ENCODE measurements around the gene FAM107A.

The FAM107A gene

DNA sequence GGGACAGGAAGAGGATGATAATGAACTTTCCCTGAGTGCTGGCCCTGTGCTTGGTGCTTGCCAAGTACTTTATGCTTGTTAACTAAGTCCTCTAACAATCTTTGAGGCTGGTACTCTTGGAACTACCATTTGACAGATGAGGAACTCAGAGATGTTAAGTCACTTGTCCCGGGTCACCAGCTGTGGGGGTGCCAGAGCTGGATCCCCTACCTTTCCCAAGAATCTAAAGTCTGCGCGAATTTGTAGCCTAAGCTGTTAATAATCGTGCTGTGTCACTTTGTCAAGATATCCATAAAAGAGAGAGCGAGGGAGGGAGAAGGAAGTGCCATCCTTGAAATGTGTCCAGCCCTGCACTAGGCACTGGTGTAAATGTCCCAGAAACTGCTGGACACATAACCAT, 21.2 kb downstream of the FAM107A start:
- DNase-seq (ENCODE audit: low spot score): no peak
- H3K36me3 ChIP-seq (ENCODE audit: low read depth): no peaks in the 10 kb centered on the region
- no peak for ATAC-seq (ENCODE audit: low read depth)
- no peaks in the 10 kb centered on the region for H3K4me1 ChIP-seq (ENCODE audit: insufficient read depth, poor library complexity, severe bottlenecking)
- TF ChIP-seq CTCF (IDR thresholded peaks at IDR 0.05; ENCODE audit: poor library complexity, severe bottlenecking): no peak
- no peaks in the 10 kb centered on the region for H3K9me3 ChIP-seq (ENCODE audit: severe bottlenecking)
- H3K27ac ChIP-seq (ENCODE audit: poor library complexity, severe bottlenecking): no peak overlapping the region
- no peak overlapping the region for H3K4me3 ChIP-seq (ENCODE audit: severe bottlenecking)
- no peaks in the 10 kb centered on the region for H3K27me3 ChIP-seq (ENCODE audit: insufficient read depth, poor library complexity, severe bottlenecking)

DNA sequence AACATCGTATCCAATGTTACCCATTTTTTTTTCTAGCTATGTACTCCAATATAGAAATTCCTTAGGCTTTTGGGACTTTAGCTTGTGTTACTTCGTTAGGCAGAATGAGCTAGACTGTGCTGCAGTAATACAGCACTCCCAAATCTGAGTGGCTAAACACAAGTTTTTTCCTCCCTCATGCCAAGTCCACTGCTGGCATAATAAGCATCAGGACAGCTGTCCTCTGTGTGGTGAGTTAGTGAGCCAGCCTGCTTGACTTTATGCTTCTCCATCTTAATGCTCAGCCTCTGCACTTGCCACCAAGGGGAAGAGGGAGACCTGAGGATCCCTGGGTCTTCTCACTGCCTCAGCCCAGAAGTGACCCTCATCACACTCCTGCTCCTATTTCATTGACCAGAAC, 22.0 kb downstream of the FAM107A start:
- Histone ChIP-seq H3K36me3 (ENCODE audit: low read depth) (no peaks in the 10 kb centered on the region), H3K9me3 (ENCODE audit: severe bottlenecking) (no peaks in the 10 kb centered on the region), H3K27me3 (ENCODE audit: insufficient read depth, poor library complexity, severe bottlenecking) (no peaks in the 10 kb centered on the region), H3K4me1 (ENCODE audit: insufficient read depth, poor library complexity, severe bottlenecking) (no peaks in the 10 kb centered on the region), H3K27ac (ENCODE audit: poor library complexity, severe bottlenecking) (no peak overlapping the region), H3K4me3 (ENCODE audit: severe bottlenecking) (no peak overlapping the region)
- DNase-seq (ENCODE audit: low spot score) (no peak), ATAC-seq (ENCODE audit: low read depth) (no peak)
- no peak for TF ChIP-seq CTCF (IDR thresholded peaks at IDR 0.05; ENCODE audit: poor library complexity, severe bottlenecking)

DNA sequence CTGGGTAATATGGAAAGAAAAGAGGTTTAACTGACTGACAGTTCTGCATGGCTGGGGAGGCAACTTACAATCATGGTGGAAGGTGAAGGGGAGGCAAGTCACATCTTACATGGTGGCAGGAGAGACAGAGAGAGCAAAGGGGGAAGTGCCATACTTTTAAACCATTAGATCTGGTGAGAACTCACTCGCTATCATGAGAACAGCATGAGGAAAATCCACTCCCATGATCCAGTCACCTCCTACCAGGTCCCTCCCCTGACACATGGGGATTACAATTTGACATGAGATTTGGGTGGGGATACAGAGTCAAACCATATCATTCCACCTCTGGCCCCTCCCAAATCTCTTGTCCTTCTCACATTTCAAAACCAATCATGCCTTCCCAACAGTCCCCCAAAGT, 24.2 kb downstream of the FAM107A start:
- no peak for TF ChIP-seq CTCF (IDR thresholded peaks at IDR 0.05; ENCODE audit: poor library complexity, severe bottlenecking)
- no peaks in the 10 kb centered on the region for H3K4me1 ChIP-seq (ENCODE audit: insufficient read depth, poor library complexity, severe bottlenecking)
- DNase-seq (ENCODE audit: low spot score): no peak
- H3K9me3 ChIP-seq (ENCODE audit: severe bottlenecking): no peaks in the 10 kb centered on the region
- H3K36me3 ChIP-seq (ENCODE audit: low read depth): no peaks in the 10 kb centered on the region
- no peak overlapping the region for H3K27ac ChIP-seq (ENCODE audit: poor library complexity, severe bottlenecking)
- ATAC-seq (ENCODE audit: low read depth): no peak
- no peaks in the 10 kb centered on the region for H3K27me3 ChIP-seq (ENCODE audit: insufficient read depth, poor library complexity, severe bottlenecking)
- H3K4me3 ChIP-seq (ENCODE audit: severe bottlenecking): no peak overlapping the region

- Histone ChIP-seq H3K4me1 (ENCODE audit: insufficient read depth, poor library complexity, severe bottlenecking) (no peaks in the 10 kb centered on the region), H3K9me3 (ENCODE audit: severe bottlenecking) (no peaks in the 10 kb centered on the region), H3K36me3 (ENCODE audit: low read depth) (no peaks in the 10 kb centered on the region), H3K27ac (ENCODE audit: poor library complexity, severe bottlenecking) (no peak overlapping the region), H3K27me3 (ENCODE audit: insufficient read depth, poor library complexity, severe bottlenecking) (no peaks in the 10 kb centered on the region), H3K4me3 (ENCODE audit: severe bottlenecking) (no peak overlapping the region)
- TF ChIP-seq CTCF (IDR thresholded peaks at IDR 0.05; ENCODE audit: poor library complexity, severe bottlenecking): no peak
- ATAC-seq (ENCODE audit: low read depth) (no peak), DNase-seq (ENCODE audit: low spot score) (no peak)
Measured at GRCh38 chr3:58551636-58552180, 25.5 kb downstream of the FAM107A start.

GRCh38 chr3:58544541-58544940, 32.6 kb downstream of the FAM107A start:
- ATAC-seq (ENCODE audit: low read depth): no peak
- Histone ChIP-seq H3K27me3 (ENCODE audit: insufficient read depth, poor library complexity, severe bottlenecking) (no peaks in the 10 kb centered on the region), H3K36me3 (ENCODE audit: low read depth) (no peaks in the 10 kb centered on the region), H3K4me1 (ENCODE audit: insufficient read depth, poor library complexity, severe bottlenecking) (no peaks in the 10 kb centered on the region), H3K27ac (ENCODE audit: poor library complexity, severe bottlenecking) (no peak overlapping the region), H3K4me3 (ENCODE audit: severe bottlenecking) (no peak overlapping the region), H3K9me3 (ENCODE audit: severe bottlenecking) (no peaks in the 10 kb centered on the region)
- no peak for DNase-seq (ENCODE audit: low spot score)
- TF ChIP-seq CTCF (IDR thresholded peaks at IDR 0.05; ENCODE audit: poor library complexity, severe bottlenecking): no peak
